ENCODE measurements around the gene SH2D2A. TPM values are rescaled to one million over a fixed set of nuclear protein-coding genes. Genes with fewer than 3 reads are reported as not detected.

Gene SH2D2A
- total and polyA plus RNA-seq, 2 donors (not counting 1 experiment from before 2014, with no cell fraction given): 0.73 to 2.1 TPM

- WGBS (ENCODE audit: insufficient coverage): 83% methylated on average over 7 of the region's 7 CpGs
- POLR2A ChIA-PET: no interaction called here
- Histone ChIP-seq H3K27me3 (replicated peaks in 1 of 4; ENCODE audit: control extremely low read depth in 1 of 4, control insufficient read depth in 3 of 4, insufficient read depth in 4 of 4, low read length in 3 of 4) (peaks cover 0 to 76% (median 35%) of the 10 kb centered on the region in 4 experiments), H3K27ac (ENCODE audit: low read length in 2 of 2) (no peak overlapping the region), H3K79me2 (ENCODE audit: control insufficient read depth, insufficient read depth, low read length) (no peaks in the 10 kb centered on the region), H3K9ac (ENCODE audit: low read length) (no peak overlapping the region), H3K4me2 (replicated peaks; ENCODE audit: low read depth, low read length, poor library complexity, severe bottlenecking) (no peak overlapping the region), H3K4me1 (ENCODE audit: control insufficient read depth in 2 of 2, insufficient read depth in 2 of 2, low read length in 2 of 2) (peaks cover 23 to 30% of the 10 kb centered on the region in 2 donors), H3K9me3 (ENCODE audit: control extremely low read depth in 1 of 3, control insufficient read depth in 2 of 3, insufficient read depth in 1 of 3, low read length in 2 of 3) (peaks cover 0 to 3% (median 0%) of the 10 kb centered on the region in 3 donors), H4K20me1 (ENCODE audit: control insufficient read depth, insufficient read depth, low read length, poor library complexity, severe bottlenecking) (no peaks in the 10 kb centered on the region), H3K36me3 (replicated peaks in 1 of 2; ENCODE audit: control extremely low read depth in 1 of 2, control insufficient read depth in 1 of 2, extremely low read depth in 1 of 2, insufficient read depth in 2 of 2, low read length in 1 of 2) (no peaks in the 10 kb centered on the region), H3K4me3 (ENCODE audit: control extremely low read depth in 1 of 5, extremely low read depth in 1 of 5, insufficient read depth in 1 of 5, low read depth in 2 of 5, low read length in 4 of 5) (no peak overlapping the region), H2AFZ (ENCODE audit: insufficient read depth, low read depth, low read length, poor library complexity, severe bottlenecking) (no peak overlapping the region)
- DNase-seq (no peak), ATAC-seq (ENCODE audit: low read depth) (no peak)
- Mint-ChIP-seq H3K27me3 (peaks cover 58% of the 10 kb centered on the region), H3K9me3 (ENCODE audit: insufficient read depth) (no peaks in the 10 kb centered on the region), H3K4me3 (no peak overlapping the region), H3K4me1 (peaks cover 17% of the 10 kb centered on the region), H3K27ac (no peak overlapping the region)
- CTCF ChIA-PET: no interaction called here
- intact Hi-C loops (cut with micrococcal nuclease): loop anchor here (5.0 kb wide), 1 partner anchor 156 kb away; the partner anchor contains the start of gene CRABP2
- TF ChIP-seq, protein P1, sequence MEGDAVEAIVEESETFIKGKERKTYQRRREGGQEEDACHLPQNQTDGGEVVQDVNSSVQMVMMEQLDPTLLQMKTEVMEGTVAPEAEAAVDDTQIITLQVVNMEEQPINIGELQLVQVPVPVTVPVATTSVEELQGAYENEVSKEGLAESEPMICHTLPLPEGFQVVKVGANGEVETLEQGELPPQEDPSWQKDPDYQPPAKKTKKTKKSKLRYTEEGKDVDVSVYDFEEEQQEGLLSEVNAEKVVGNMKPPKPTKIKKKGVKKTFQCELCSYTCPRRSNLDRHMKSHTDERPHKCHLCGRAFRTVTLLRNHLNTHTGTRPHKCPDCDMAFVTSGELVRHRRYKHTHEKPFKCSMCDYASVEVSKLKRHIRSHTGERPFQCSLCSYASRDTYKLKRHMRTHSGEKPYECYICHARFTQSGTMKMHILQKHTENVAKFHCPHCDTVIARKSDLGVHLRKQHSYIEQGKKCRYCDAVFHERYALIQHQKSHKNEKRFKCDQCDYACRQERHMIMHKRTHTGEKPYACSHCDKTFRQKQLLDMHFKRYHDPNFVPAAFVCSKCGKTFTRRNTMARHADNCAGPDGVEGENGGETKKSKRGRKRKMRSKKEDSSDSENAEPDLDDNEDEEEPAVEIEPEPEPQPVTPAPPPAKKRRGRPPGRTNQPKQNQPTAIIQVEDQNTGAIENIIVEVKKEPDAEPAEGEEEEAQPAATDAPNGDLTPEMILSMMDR (IDR thresholded peaks at IDR 0.05): no peak
- TF ChIP-seq EZH2 (IDR thresholded peaks at IDR 0.05; ENCODE audit: borderline replicate concordance, insufficient read depth, low read depth, low read length, poor library complexity, severe bottlenecking): no peak
Observed at GRCh38 chr1:156863631-156864030, 47.0 kb upstream of the SH2D2A start.

- no peaks in the 10 kb centered on the region for H3K79me2 ChIP-seq (ENCODE audit: control insufficient read depth, insufficient read depth, low read length)
- DNase-seq (no peak), ATAC-seq (ENCODE audit: low read depth) (no peak)
- H3K4me3 ChIP-seq (ENCODE audit: control extremely low read depth in 1 of 5, extremely low read depth in 1 of 5, insufficient read depth in 1 of 5, low read depth in 2 of 5, low read length in 4 of 5): no peak overlapping the region
- H3K27me3 ChIP-seq (replicated peaks in 1 of 4; ENCODE audit: control extremely low read depth in 1 of 4, control insufficient read depth in 3 of 4, insufficient read depth in 4 of 4, low read length in 3 of 4): peaks cover 0 to 80% (median 39%) of the 10 kb centered on the region in 4 experiments
- H2AFZ ChIP-seq (ENCODE audit: insufficient read depth, low read depth, low read length, poor library complexity, severe bottlenecking): no peak overlapping the region
- Mint-ChIP-seq H3K4me3 (no peak overlapping the region), H3K4me1 (peaks cover 18% of the 10 kb centered on the region), H3K27ac (no peak overlapping the region), H3K27me3 (peaks cover 63% of the 10 kb centered on the region), H3K9me3 (ENCODE audit: insufficient read depth) (no peaks in the 10 kb centered on the region)
- no peak overlapping the region for H3K4me2 ChIP-seq (replicated peaks; ENCODE audit: low read depth, low read length, poor library complexity, severe bottlenecking)
- peaks cover 0 to 3% (median 0%) of the 10 kb centered on the region in 3 donors for H3K9me3 ChIP-seq (ENCODE audit: control extremely low read depth in 1 of 3, control insufficient read depth in 2 of 3, insufficient read depth in 1 of 3, low read length in 2 of 3)
- H3K36me3 ChIP-seq (replicated peaks in 1 of 2; ENCODE audit: control extremely low read depth in 1 of 2, control insufficient read depth in 1 of 2, extremely low read depth in 1 of 2, insufficient read depth in 2 of 2, low read length in 1 of 2): no peaks in the 10 kb centered on the region
- intact Hi-C loops (cut with micrococcal nuclease): loop anchor here (5.0 kb wide), 1 partner anchor 156 kb away; the partner anchor contains the start of gene CRABP2
- no peaks in the 10 kb centered on the region for H4K20me1 ChIP-seq (ENCODE audit: control insufficient read depth, insufficient read depth, low read length, poor library complexity, severe bottlenecking)
- H3K4me1 ChIP-seq (ENCODE audit: control insufficient read depth in 2 of 2, insufficient read depth in 2 of 2, low read length in 2 of 2): peaks cover 23 to 30% of the 10 kb centered on the region in 2 donors
- H3K27ac ChIP-seq (ENCODE audit: low read length in 2 of 2): no peak overlapping the region
- ChIA-PET POLR2A (no interaction called here), CTCF (interaction anchor here (4.0 kb wide), 1 partner anchor 173 kb away, joined by 99 read pairs; no protein-coding TSS in a partner anchor)
- 84% methylated on average over 8 of the region's 10 CpGs for WGBS (ENCODE audit: insufficient coverage)
- no peak overlapping the region for H3K9ac ChIP-seq (ENCODE audit: low read length)
- TF ChIP-seq EZH2 (IDR thresholded peaks at IDR 0.05; ENCODE audit: borderline replicate concordance, insufficient read depth, low read depth, low read length, poor library complexity, severe bottlenecking): no peak
- TF ChIP-seq, protein P1 (IDR thresholded peaks at IDR 0.05): no peak
Observed at GRCh38 chr1:156862997-156863599, 46.5 kb upstream of the SH2D2A start.

Measured in B cell (primary cell).